HepG2 (cell line): ENCODE data around the gene PHTF2. TPM values are rescaled to one million over a fixed set of nuclear protein-coding genes. Genes with fewer than 3 reads are reported as not detected.

Experiments
- ATAC-seq: fragments of 200-7000 bp; cut with Tn5 transposase; 3 replicates; pipeline ENCODE4 v1.9.1; 2020; ENCODE audit warnings: mild to moderate bottlenecking, moderate library complexity
- BruUV-seq: library from RNA; stranded (reverse); fragments of 400-500 nt; replicated peaks from 2 replicates; lab custom pipeline; 2021; lab: Mats Ljungman, UMichigan
- CTCF ChIA-PET: fragments of 300-600 bp; formaldehyde crosslinking; extraction: SDS; loops from one replicate; lab custom pipeline; 2021; ENCODE audit warnings: low total read pairs, inconsistent platforms, low intra/inter-chr PET ratio; lab: Yijun Ruan, JAX
- POLR2A ChIA-PET: fragments of 350-600 bp; sonication (Branson Sonifier 250); formaldehyde crosslinking; loops from one replicate; lab custom pipeline; 2020; ENCODE audit warnings: antibody characterized with exemption, inconsistent platforms; lab: Yijun Ruan, JAX
- DNase-seq: peaks from one replicate; pipeline ENCODE4 v3.0.0-alpha.2; 2015; ENCODE audit warnings: low spot score
- FAIRE-seq: peaks from 3 replicates; lab custom pipeline; 2011; peaks lifted over from hg19 to GRCh38; lab: Jason Lieb, UNC
- H2AFZ ChIP-seq: one replicate; pipeline ENCODE4 v1.6.1; 2011; ENCODE audit warnings: low read length, inconsistent platforms
- H3K27ac ChIP-seq: fragments of 300-600 bp; 3 replicates; pipeline ENCODE4 v1.8.0; 2011; ENCODE audit warnings: mixed run types, mild to moderate bottlenecking, mixed read lengths, low read length, inconsistent platforms; ENCODE audit not compliant: insufficient read depth; ENCODE audit errors: extremely low read length
- H3K27me3 ChIP-seq, 2 experiments: fragments of 200-600 bp in 1 of 2; 2 replicates in 1 of 2; 3 replicates in 1 of 2; pipeline versions ENCODE4 v1.6.0 to v1.8.0; 2011; ENCODE audit warnings: low read length in 2 of 2, mild to moderate bottlenecking in 2 of 2, moderate library complexity in 2 of 2, inconsistent platforms in 1 of 2; ENCODE audit not compliant: insufficient read depth in 2 of 2, control insufficient read depth in 1 of 2
- H3K36me3 ChIP-seq, 2 experiments: fragments of 200-600 bp in 1 of 2; replicated peaks in 1 of 2; 2 replicates in 1 of 2; 3 replicates in 1 of 2; pipeline versions ENCODE4 v1.5.1 to v1.8.0; 2011; ENCODE audit warnings: low read length in 2 of 2, inconsistent platforms in 1 of 2; ENCODE audit not compliant: insufficient read depth in 2 of 2, control insufficient read depth in 1 of 2
- H3K4me1 ChIP-seq: 2 replicates; pipeline ENCODE4 v1.5.1; 2012; ENCODE audit warnings: low read length, inconsistent platforms; ENCODE audit not compliant: insufficient read depth
- H3K4me2 ChIP-seq: 2 replicates; pipeline ENCODE4 v1.6.0; 2011; ENCODE audit warnings: low read depth, low read length, inconsistent platforms
- H3K4me3 ChIP-seq, 3 experiments: fragments of 200-600 bp in 1 of 3; sonication (generic), shearing (Covaris generic) in 1 of 3; replicated peaks in 1 of 3; 2 replicates each; pipeline ENCODE4 v1.5.1; 2011 to 2016; ENCODE audit warnings: low read length in 3 of 3, inconsistent platforms in 2 of 3, low read depth in 2 of 3, mild to moderate bottlenecking in 2 of 3, control low read depth in 1 of 3, mixed read lengths in 1 of 3; ENCODE audit not compliant: insufficient read depth in 1 of 3
- H3K79me2 ChIP-seq: one replicate; pipeline ENCODE4 v1.6.1; 2011; ENCODE audit warnings: low read length, inconsistent platforms; ENCODE audit not compliant: insufficient read depth
- H3K9ac ChIP-seq: 2 replicates; pipeline ENCODE4 v1.6.0; 2011; ENCODE audit warnings: mild to moderate bottlenecking, low read depth, low read length, inconsistent platforms; ENCODE audit not compliant: insufficient read depth
- H3K9me3 ChIP-seq: 2 replicates; pipeline ENCODE4 v1.5.1; 2012; ENCODE audit warnings: mild to moderate bottlenecking, low read length
- H4K20me1 ChIP-seq: 2 replicates; pipeline ENCODE4 v1.6.0; 2011; ENCODE audit warnings: inconsistent platforms, mild to moderate bottlenecking, low read length, moderate library complexity; ENCODE audit not compliant: insufficient read depth
- GTF3A ChIP-seq: sonication (generic); formaldehyde crosslinking; conservative IDR thresholded peaks from 2 replicates; pipeline ENCODE4 v1.4.0; 2020; ENCODE audit warnings: mild to moderate bottlenecking, missing genetic modification reagents
- MAF1 ChIP-seq: sonication (generic); formaldehyde crosslinking; IDR thresholded peaks from 2 replicates; pipeline ENCODE4 v1.5.0; 2020; ENCODE audit warnings: missing genetic modification reagents, borderline replicate concordance
- MTF2 ChIP-seq: sonication (generic); formaldehyde crosslinking; IDR thresholded peaks from 2 replicates; pipeline ENCODE4 v1.5.0; 2020; ENCODE audit warnings: missing genetic modification reagents, borderline replicate concordance
- NFRKB ChIP-seq: fragments of 450-650 bp; IDR thresholded peaks from 2 replicates; pipeline ENCODE4 v1.6.1; 2017
- NKX3-1 ChIP-seq: sonication (generic); formaldehyde crosslinking; IDR thresholded peaks from 2 replicates; pipeline ENCODE4 v1.5.0; 2020; ENCODE audit warnings: missing genetic modification reagents
- RARA ChIP-seq: IDR thresholded peaks from 2 replicates; pipeline ENCODE4 v1.6.1; 2016; ENCODE audit warnings: missing genetic modification reagents, missing compliant biosample characterization
- REXO4 ChIP-seq: sonication (generic); formaldehyde crosslinking; IDR thresholded peaks from 2 replicates; pipeline ENCODE4 v1.8.0; 2022; ENCODE audit warnings: missing genetic modification reagents, mild to moderate bottlenecking, borderline replicate concordance
- RFXAP ChIP-seq: sonication (generic); formaldehyde crosslinking; IDR thresholded peaks from 2 replicates; pipeline ENCODE4 v1.4.0; 2020; ENCODE audit warnings: missing genetic modification reagents, borderline replicate concordance
- SMC3 ChIP-seq: IDR thresholded peaks from 2 replicates; pipeline ENCODE4 v1.6.1; 2011; ENCODE audit warnings: low read length, improper control_type of control experiment
- SP1 ChIP-seq, 2 experiments: fragments of 450-650 bp in 1 of 2; sonication (generic) in 1 of 2; formaldehyde crosslinking in 1 of 2; IDR thresholded peaks; 2 replicates each; pipeline versions ENCODE4 v1.4.0 to v1.6.1; 2016 to 2020; ENCODE audit warnings: missing genetic modification reagents in 1 of 2
- ZNF563 ChIP-seq: sonication (generic); formaldehyde crosslinking; IDR thresholded peaks from 2 replicates; pipeline ENCODE4 v1.8.0; 2022; ENCODE audit warnings: mild to moderate bottlenecking, moderate library complexity, missing genetic modification reagents
- ZNF678 ChIP-seq: sonication (generic); formaldehyde crosslinking; IDR thresholded peaks from 2 replicates; pipeline ENCODE4 v1.4.0; 2020; ENCODE audit warnings: mild to moderate bottlenecking, missing genetic modification reagents
- ZNF737 ChIP-seq: sonication (generic); formaldehyde crosslinking; IDR thresholded peaks from 2 replicates; pipeline ENCODE4 v1.5.0; 2020; ENCODE audit warnings: missing genetic modification reagents, mild to moderate bottlenecking, borderline replicate concordance
- ZNF772 ChIP-seq: sonication (generic); formaldehyde crosslinking; IDR thresholded peaks from 2 replicates; pipeline ENCODE4 v1.5.0; 2020; ENCODE audit warnings: mild to moderate bottlenecking, missing genetic modification reagents
- ZNF816 ChIP-seq: sonication (generic); formaldehyde crosslinking; IDR thresholded peaks from 2 replicates; pipeline ENCODE4 v1.8.0; 2022; ENCODE audit warnings: missing genetic modification reagents, mild to moderate bottlenecking, borderline replicate concordance
- WGBS: methylation state at CpG from one replicate; pipeline ENCODE4 v1.1.6; 2017; ENCODE audit warnings: low lambda C conversion rate; 5-methylcytosine and 5-hydroxymethylcytosine counted together
- in situ Hi-C: cut with HindIII; loops from 2 replicates; pipeline ENCODE4 v1.10.0; 2017; ENCODE audit warnings: low pct_unique_long_range_greater_than_20kb; ENCODE audit not compliant: extremely low pct_ligation_motif_present
- intact Hi-C: fragments of 100-400 bp; cut with micrococcal nuclease; formaldehyde crosslinking; loops from one replicate; pipeline ENCODE4 v1.10.0; 2022; ENCODE audit not compliant: unreplicated experiment
- polyA plus RNA-seq, 8 experiments: library from polyadenylated mRNA; depleted of rRNA in 3 of 8; stranded (reverse) in 7 of 8; unstranded in 1 of 8; fragments of >200 nt; fragmentation: Illumina TruSeq in 4 of 8; extraction: Trizol in 4 of 8; gene quantifications; 2 replicates each; pipeline versions ENCODE4 v1.2.1 to v1.2.3, GENCODE V29; 2011 to 2016; ENCODE audit warnings: low read depth in 4 of 8, missing spikeins in 1 of 8, mixed read lengths in 1 of 8; ENCODE audit not compliant: insufficient read depth in 1 of 8
- total RNA-seq, 5 experiments: library from RNA; depleted of rRNA; stranded (reverse); fragments of >200 nt; fragmentation: Illumina TruSeq; extraction: Trizol; gene quantifications; 2 replicates each; pipeline ENCODE4 v1.2.3, GENCODE V29; 2016; ENCODE audit warnings: low read depth in 1 of 5
- TF ChIP-seq, protein P1 (sequence below): sonication (generic); formaldehyde crosslinking; conservative IDR thresholded peaks from 2 replicates; pipeline ENCODE4 v1.5.0; 2020; ENCODE audit warnings: missing genetic modification reagents
- TF ChIP-seq, protein P2 (sequence below): sonication (generic); formaldehyde crosslinking; IDR thresholded peaks from 2 replicates; pipeline ENCODE4 v1.4.0; 2020; ENCODE audit warnings: mild to moderate bottlenecking, missing genetic modification reagents
- TF ChIP-seq, protein P3 (sequence below): sonication (generic); formaldehyde crosslinking; IDR thresholded peaks from 2 replicates; pipeline ENCODE4 v1.8.1; 2023; ENCODE audit warnings: missing genetic modification reagents, mild to moderate bottlenecking, borderline replicate concordance

Gene PHTF2
- total and polyA plus RNA-seq, 2 of the 13 experiments (the other 11 are each of a cell fraction or from before 2014, with no cell fraction given), result 7.4 to 10.2 TPM

DNA sequence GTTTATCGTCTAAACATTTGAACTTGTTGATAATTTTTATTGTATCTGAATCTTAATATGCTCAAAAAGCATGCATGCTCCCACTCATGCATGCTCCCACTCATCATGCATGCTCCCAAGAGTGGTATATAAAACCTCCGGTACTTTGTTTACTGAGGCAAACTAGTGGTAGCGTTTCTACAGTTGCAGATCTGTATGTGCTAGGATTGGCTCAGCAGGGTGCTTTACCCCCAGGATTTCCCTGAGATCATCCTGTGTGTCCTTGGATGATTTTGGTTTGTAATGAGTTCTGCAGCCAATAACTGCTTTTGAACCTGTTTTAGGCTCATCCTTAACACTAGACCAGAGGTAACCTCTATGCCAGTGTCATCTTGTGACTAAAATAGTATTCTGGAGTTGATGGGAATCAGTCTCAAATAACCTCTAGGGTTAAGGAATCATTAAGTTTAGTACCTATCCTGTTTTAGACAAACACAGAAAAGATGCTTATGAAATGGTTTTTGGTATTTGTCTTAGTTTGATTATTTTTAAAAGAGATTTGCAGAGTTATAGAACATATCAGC lies 40.4 kb downstream of the PHTF2 start:
- CTCF ChIA-PET, result no interaction called here
- H3K4me2 ChIP-seq, result no peak overlapping the region
- in situ Hi-C loops (no loop called here), intact Hi-C loops (no loop called here)
- WGBS, result 93% methylated on average over 3 of the region's 3 CpGs
- ATAC-seq (no peak), FAIRE-seq (no peak), DNase-seq (no peak)
- no peak overlapping the region for H3K27ac ChIP-seq
- H3K4me3 ChIP-seq, result no peak overlapping the region
- no peak overlapping the region for H2AFZ ChIP-seq
- TF ChIP-seq GTF3A (CRISPR knock-in tag) (no peak), MAF1 (CRISPR knock-in tag) (no peak), SMC3 (no peak), NFRKB (no peak), ZNF816 (no peak), ZNF563 (CRISPR knock-in tag) (no peak), SP1 (IDR thresholded peaks at IDR 0.05) (no peak), SP1 (CRISPR knock-in tag; IDR thresholded peaks at IDR 0.05) (no peak), MTF2 (CRISPR knock-in tag) (no peak), ZNF737 (CRISPR knock-in tag) (no peak), ZNF772 (CRISPR knock-in tag) (no peak), RFXAP (CRISPR knock-in tag) (no peak), REXO4 (no peak), RARA (CRISPR knock-in tag) (no peak), ZNF678 (CRISPR knock-in tag) (no peak), NKX3-1 (CRISPR knock-in tag) (no peak)
- TF ChIP-seq, protein P1, sequence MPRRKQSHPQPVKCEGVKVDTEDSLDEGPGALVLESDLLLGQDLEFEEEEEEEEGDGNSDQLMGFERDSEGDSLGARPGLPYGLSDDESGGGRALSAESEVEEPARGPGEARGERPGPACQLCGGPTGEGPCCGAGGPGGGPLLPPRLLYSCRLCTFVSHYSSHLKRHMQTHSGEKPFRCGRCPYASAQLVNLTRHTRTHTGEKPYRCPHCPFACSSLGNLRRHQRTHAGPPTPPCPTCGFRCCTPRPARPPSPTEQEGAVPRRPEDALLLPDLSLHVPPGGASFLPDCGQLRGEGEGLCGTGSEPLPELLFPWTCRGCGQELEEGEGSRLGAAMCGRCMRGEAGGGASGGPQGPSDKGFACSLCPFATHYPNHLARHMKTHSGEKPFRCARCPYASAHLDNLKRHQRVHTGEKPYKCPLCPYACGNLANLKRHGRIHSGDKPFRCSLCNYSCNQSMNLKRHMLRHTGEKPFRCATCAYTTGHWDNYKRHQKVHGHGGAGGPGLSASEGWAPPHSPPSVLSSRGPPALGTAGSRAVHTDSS (CRISPR knock-in tag), result no peak
- TF ChIP-seq, protein P2, sequence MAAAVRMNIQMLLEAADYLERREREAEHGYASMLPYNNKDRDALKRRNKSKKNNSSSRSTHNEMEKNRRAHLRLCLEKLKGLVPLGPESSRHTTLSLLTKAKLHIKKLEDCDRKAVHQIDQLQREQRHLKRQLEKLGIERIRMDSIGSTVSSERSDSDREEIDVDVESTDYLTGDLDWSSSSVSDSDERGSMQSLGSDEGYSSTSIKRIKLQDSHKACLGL (CRISPR knock-in tag), result no peak
- TF ChIP-seq, protein P3, sequence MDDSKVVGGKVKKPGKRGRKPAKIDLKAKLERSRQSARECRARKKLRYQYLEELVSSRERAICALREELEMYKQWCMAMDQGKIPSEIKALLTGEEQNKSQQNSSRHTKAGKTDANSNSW (CRISPR knock-in tag), result no peak
- no peaks in the 10 kb centered on the region for H3K79me2 ChIP-seq
- POLR2A ChIA-PET, result no interaction called here
- no peaks in the 10 kb centered on the region for H3K9me3 ChIP-seq
- H4K20me1 ChIP-seq, result no peaks in the 10 kb centered on the region
- no peaks in the 10 kb centered on the region for H3K36me3 ChIP-seq
- H3K27me3 ChIP-seq, result no peaks in the 10 kb centered on the region
- H3K4me1 ChIP-seq, result peaks cover 11% of the 10 kb centered on the region
- no TSS peak for BruUV-seq
- H3K9ac ChIP-seq, result no peak overlapping the region
